Left ventricle myocardium inferior (tissue), 1 donor: ENCODE results near the gene TTC9B. TPM values are rescaled to one million over a fixed set of nuclear protein-coding genes. Genes with fewer than 3 reads are reported as not detected.

Experiments
- DNase-seq: peaks from one replicate; pipeline ENCODE4 v3.0.0-alpha.2; 2020
- H3K27ac ChIP-seq: fragments of 200-600 bp; replicated peaks from 2 replicates; pipeline ENCODE4 v1.8.0; 2021
- H3K27me3 ChIP-seq: fragments of 200-600 bp; 2 replicates; pipeline ENCODE4 v1.8.0; 2021; ENCODE audit warnings: low read depth
- H3K36me3 ChIP-seq: fragments of 200-600 bp; 2 replicates; pipeline ENCODE4 v1.8.0; 2021
- H3K4me1 ChIP-seq: fragments of 200-600 bp; 2 replicates; pipeline ENCODE4 v1.8.0; 2021
- H3K4me3 ChIP-seq: fragments of 200-600 bp; 2 replicates; pipeline ENCODE4 v1.8.0; 2021; ENCODE audit warnings: mild to moderate bottlenecking, moderate library complexity
- H3K9me3 ChIP-seq: fragments of 200-600 bp; replicated peaks from 2 replicates; pipeline ENCODE4 v1.8.0; 2021
- CTCF ChIP-seq: fragments of 200-600 bp; IDR thresholded peaks from 2 replicates; pipeline ENCODE4 v1.8.0; 2021; ENCODE audit warnings: antibody characterized with exemption, mild to moderate bottlenecking, borderline replicate concordance
- intact Hi-C: fragments of 100-400 bp; cut with micrococcal nuclease; formaldehyde crosslinking; loops from one replicate; pipeline ENCODE4 v1.11.0; 2022
- total RNA-seq: library from RNA; stranded (reverse); fragmentation: NEBNext Ultra II Directional; extraction: Animal tissue kit (Norgen Biotek cat#: 25700); gene quantifications from one replicate; pipeline ENCODE4 v1.2.1, GENCODE V29; 2021
- donor health status: DM: no; HTN: yes; CAD: no; lungs with severe emphysema.

The TTC9B gene
- total RNA-seq, 1 donor from 2014 or later = not detected

- no peak overlapping the region for H3K27ac ChIP-seq
- peaks cover 18% of the 10 kb centered on the region for H3K4me1 ChIP-seq
- no peaks in the 10 kb centered on the region for H3K9me3 ChIP-seq
- no peak for TF ChIP-seq CTCF
- H3K4me3 ChIP-seq = no peak overlapping the region
- peaks cover 74% of the 10 kb centered on the region for H3K36me3 ChIP-seq
- intact Hi-C loops = no loop called here
- no peaks in the 10 kb centered on the region for H3K27me3 ChIP-seq
- no peak for DNase-seq
Measured at GRCh38 chr19:40235238-40236025, 17.2 kb upstream of the TTC9B start.

GRCh38 chr19:40234429-40235237 lies 16.4 kb upstream of the TTC9B start:
- DNase-seq = no peak
- Histone ChIP-seq H3K36me3 (peaks cover 66% of the 10 kb centered on the region), H3K4me1 (peaks cover 18% of the 10 kb centered on the region), H3K4me3 (no peak overlapping the region), H3K27me3 (no peaks in the 10 kb centered on the region), H3K27ac (no peak overlapping the region), H3K9me3 (no peaks in the 10 kb centered on the region)
- intact Hi-C loops = no loop called here
- no peak for TF ChIP-seq CTCF

GRCh38 chr19:40233811-40234389 lies 15.7 kb upstream of the TTC9B start:
- Histone ChIP-seq H3K9me3 (no peaks in the 10 kb centered on the region), H3K27me3 (no peaks in the 10 kb centered on the region), H3K27ac (no peak overlapping the region), H3K36me3 (peaks cover 59% of the 10 kb centered on the region), H3K4me1 (peaks cover 18% of the 10 kb centered on the region), H3K4me3 (no peak overlapping the region)
- TF ChIP-seq CTCF = no peak
- intact Hi-C loops = no loop called here
- DNase-seq = no peak

GRCh38 chr19:40232949-40233810 lies 15.0 kb upstream of the TTC9B start:
- peaks cover 52% of the 10 kb centered on the region for H3K36me3 ChIP-seq
- H3K4me3 ChIP-seq = no peak overlapping the region

More at GRCh38 chr19:40232949-40233810, 15.0 kb upstream of the TTC9B start:
- intact Hi-C loops = no loop called here
- TF ChIP-seq CTCF = no peak
- H3K4me1 ChIP-seq = peaks cover 20% of the 10 kb centered on the region
- no peaks in the 10 kb centered on the region for H3K9me3 ChIP-seq
- no peak overlapping the region for H3K27ac ChIP-seq
- DNase-seq = no peak
- no peaks in the 10 kb centered on the region for H3K27me3 ChIP-seq
